WERI-Rb-1 (cell line): Measurements from ENCODE around the gene INPP4B.

Experiments used
- DNase-seq: peaks from one replicate; pipeline ENCODE4 v3.0.0-alpha.2; 2020
- H3K27ac ChIP-seq: fragments of 250-450 bp; sonication (Bioruptor Pico); 2 replicates; pipeline ENCODE4 v1.5.1; 2020; ENCODE audit warnings: mild to moderate bottlenecking, moderate library complexity
- H3K27me3 ChIP-seq: fragments of 250-450 bp; sonication (Bioruptor Pico); 2 replicates; pipeline ENCODE4 v1.5.1; 2021; ENCODE audit warnings: mild to moderate bottlenecking, low read depth, moderate library complexity; ENCODE audit not compliant: insufficient read depth, severe bottlenecking
- H3K36me3 ChIP-seq: fragments of 250-450 bp; sonication (Bioruptor Pico); 2 replicates; pipeline ENCODE4 v1.5.1; 2020; ENCODE audit warnings: mild to moderate bottlenecking, moderate library complexity
- H3K4me3 ChIP-seq: 2 replicates; pipeline ENCODE4 v1.5.1; 2011; ENCODE audit warnings: low read depth, mild to moderate bottlenecking, control low read depth, low read length
- H3K9me3 ChIP-seq: fragments of 250-450 bp; sonication (Bioruptor Pico); 2 replicates; pipeline ENCODE4 v1.5.1; 2021; ENCODE audit warnings: mild to moderate bottlenecking, moderate library complexity; ENCODE audit not compliant: severe bottlenecking
- CTCF ChIP-seq: IDR thresholded peaks from 2 replicates; pipeline ENCODE4 v1.5.1; 2011; ENCODE audit warnings: low read depth, mild to moderate bottlenecking, control low read depth, inconsistent platforms, low read length

INPP4B gene

GRCh38 chr4:142065086-142065647 is 780.9 kb downstream of the INPP4B start:
- Histone ChIP-seq H3K27me3 (no peaks in the 10 kb centered on the region), H3K9me3 (peaks cover 4% of the 10 kb centered on the region), H3K36me3 (no peaks in the 10 kb centered on the region), H3K27ac (no peak overlapping the region), H3K4me3 (no peak overlapping the region)
- no peak for TF ChIP-seq CTCF
- DNase-seq: no peak

GRCh38 chr4:142064181-142064580 is 781.9 kb downstream of the INPP4B start:
- Histone ChIP-seq H3K27me3 (no peaks in the 10 kb centered on the region), H3K27ac (no peak overlapping the region), H3K4me3 (no peak overlapping the region), H3K9me3 (peaks cover 4% of the 10 kb centered on the region), H3K36me3 (no peaks in the 10 kb centered on the region)
- no peak for DNase-seq
- TF ChIP-seq CTCF: no peak

DNA sequence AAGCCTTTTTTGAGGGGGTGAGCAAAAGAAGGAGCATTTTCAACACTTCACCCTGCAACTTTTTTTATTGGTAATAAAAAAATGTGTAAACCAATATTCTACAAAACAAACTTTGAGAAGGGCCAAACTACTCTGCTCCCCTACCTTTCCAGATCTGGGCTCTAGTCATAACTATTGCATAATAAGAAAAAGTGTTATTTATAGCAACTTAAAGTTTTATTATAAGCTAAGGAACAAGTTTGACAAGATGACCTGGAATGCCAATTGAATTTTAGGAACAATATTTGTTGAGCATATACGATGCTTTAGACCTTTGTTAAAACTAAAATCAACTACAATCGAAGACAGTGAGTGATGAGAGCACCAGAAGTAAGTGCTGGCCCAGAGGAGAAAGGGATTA is 800.1 kb downstream of the INPP4B start:
- DNase-seq: no peak
- Histone ChIP-seq H3K27ac (no peak overlapping the region), H3K4me3 (no peak overlapping the region), H3K36me3 (no peaks in the 10 kb centered on the region), H3K9me3 (no peaks in the 10 kb centered on the region), H3K27me3 (no peaks in the 10 kb centered on the region)
- no peak for TF ChIP-seq CTCF

- no peak for DNase-seq
- Histone ChIP-seq H3K36me3 (no peaks in the 10 kb centered on the region), H3K27ac (no peak overlapping the region), H3K4me3 (no peak overlapping the region), H3K27me3 (no peaks in the 10 kb centered on the region), H3K9me3 (no peaks in the 10 kb centered on the region)
- no peak for TF ChIP-seq CTCF
Observed at GRCh38 chr4:142044271-142044670, 801.8 kb downstream of the INPP4B start.

- TF ChIP-seq CTCF: no peak
- H3K9me3 ChIP-seq: no peaks in the 10 kb centered on the region
- DNase-seq: no peak
- no peaks in the 10 kb centered on the region for H3K27me3 ChIP-seq
- H3K36me3 ChIP-seq: no peaks in the 10 kb centered on the region
- no peak overlapping the region for H3K4me3 ChIP-seq
- H3K27ac ChIP-seq: no peak overlapping the region
Observed at GRCh38 chr4:142043509-142043908, 802.6 kb downstream of the INPP4B start.

DNA sequence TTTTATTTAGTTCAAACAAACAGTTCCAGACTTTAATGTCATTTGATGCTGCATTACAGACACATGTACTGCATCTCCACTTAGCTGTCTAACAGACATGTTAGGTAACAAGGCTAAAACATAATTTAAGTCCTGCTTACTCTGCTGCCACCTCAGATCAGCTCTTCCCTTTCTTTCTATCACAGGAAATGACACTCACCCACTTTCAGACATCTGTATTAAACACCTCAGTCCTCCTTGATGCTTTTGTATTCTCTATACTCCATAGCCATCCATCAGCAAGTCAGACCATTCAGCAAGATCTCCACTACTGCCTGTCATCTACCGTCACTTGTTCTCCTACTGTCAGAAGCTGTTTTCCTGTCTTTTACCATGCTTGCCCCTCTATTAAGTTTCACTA is 804.3 kb downstream of the INPP4B start:
- Histone ChIP-seq H3K27me3 (no peaks in the 10 kb centered on the region), H3K27ac (no peak overlapping the region), H3K4me3 (no peak overlapping the region), H3K9me3 (no peaks in the 10 kb centered on the region), H3K36me3 (no peaks in the 10 kb centered on the region)
- TF ChIP-seq CTCF: no peak
- DNase-seq: no peak
